Measurements from ENCODE around the gene TMEM121.

The TMEM121 gene

DNA sequence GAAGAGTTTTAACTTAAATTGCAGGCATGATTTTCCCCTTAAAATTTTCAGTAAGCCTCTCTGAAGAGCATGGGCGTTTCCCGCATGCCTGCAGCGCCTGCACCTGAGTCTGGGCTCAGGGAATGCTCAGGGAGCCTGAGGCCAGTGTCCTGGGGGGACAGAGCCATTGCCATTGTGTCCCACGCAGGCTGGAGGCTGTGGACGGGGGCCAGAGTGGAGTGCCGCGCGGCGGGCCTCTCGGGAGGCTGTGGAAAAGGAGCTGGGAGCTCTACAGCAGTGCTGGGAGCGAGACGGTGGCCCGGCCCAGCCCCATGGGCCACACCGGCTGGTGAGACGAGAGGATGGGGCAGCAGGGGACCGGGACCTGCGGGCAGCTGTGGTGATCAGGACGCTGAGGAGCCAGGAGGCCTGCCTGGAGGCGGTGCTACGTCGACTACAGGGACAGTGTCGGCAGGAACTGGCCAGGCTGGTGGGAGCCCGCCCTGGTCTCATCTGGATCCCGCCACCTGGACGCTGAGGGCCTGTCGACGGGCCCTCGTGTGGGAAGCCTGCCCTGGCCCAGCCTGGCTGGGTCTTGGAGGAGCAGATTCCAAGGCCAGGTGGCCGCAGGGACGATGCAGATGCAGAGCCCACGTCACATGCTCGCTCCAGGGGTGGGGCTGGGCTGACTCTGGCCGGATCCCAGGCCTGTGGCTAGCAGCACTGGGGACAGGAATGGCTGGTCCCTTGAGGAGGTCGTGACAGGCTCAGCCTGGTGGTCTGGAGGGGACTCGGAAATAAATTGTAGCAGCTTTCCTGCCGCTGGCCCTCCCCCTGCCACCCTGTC, 27.7 kb upstream of the TMEM121 start:
- no peak for DNase-seq

DNA sequence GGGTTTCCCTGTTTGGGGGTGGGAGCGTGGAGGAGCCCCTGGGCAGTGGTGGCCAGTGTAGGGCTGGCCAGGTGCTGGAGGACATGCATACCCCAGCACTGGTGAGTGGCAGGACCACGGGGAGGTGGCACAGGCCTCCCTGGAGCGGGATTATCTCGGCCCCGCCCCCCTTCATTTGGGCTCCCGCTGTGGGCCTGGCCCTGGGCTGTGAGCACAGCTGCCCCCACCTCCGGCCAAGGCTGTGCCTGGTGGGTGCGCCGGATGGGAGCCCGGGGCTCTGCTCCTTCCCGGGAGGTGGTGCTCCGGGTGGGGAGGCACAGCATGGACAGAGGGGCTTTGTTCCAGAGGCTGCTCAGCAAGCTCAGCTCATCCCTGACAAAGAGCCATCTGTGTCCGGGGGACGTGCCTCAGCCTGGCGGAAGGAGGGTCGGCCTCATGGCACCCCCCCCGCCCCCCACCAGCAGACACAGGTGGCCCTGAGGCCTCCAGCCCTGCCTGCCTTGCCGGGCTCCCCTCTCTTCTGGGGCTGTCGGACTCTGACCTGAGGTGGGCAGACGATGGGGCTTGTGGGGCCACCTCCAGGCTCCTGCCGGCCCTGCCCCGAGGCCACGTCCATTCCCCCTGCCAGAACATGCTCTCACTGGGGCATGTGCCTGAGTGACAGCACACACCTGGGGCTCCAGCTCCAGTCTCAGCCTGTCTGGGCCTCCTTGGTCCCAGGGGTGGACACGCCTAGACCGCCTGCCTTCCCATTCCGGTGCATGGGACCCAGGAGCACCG, 26.9 kb upstream of the TMEM121 start:
- DNase-seq, result no peak

DNA sequence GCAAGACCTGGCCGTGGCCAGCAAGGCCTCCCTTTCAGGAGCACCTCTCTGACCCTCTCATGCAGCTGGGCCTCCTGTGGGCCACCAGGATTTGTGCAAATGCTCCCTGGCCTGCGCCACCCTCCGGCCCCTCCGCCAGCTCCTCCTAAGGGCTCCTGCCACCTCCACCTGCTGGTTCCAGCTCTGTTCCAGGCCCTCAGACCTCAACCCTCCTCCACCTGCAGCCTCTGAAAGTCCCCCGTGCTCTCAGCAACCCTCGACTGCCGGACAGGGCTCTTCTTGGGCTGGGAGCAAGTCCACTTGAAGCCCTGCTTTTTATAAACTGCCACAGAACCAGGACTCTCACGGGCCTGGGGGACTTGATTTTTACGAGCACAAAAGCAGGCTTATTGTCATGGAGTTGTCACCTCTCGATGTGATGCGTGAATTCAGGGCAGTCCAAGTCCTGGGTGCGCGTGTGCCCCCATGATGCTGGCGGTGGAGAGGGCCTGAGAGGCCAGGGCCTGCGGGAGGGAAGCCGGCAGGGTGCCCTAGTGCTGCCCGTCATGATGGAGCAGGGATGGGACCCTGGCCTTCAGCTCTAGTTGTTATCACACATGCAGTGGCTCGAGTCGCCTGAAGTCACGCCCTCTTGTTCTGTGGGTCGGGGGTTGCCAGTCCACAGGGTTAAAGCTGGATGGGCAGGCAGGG, 26.2 kb upstream of the TMEM121 start:
- no peak for DNase-seq

DNA sequence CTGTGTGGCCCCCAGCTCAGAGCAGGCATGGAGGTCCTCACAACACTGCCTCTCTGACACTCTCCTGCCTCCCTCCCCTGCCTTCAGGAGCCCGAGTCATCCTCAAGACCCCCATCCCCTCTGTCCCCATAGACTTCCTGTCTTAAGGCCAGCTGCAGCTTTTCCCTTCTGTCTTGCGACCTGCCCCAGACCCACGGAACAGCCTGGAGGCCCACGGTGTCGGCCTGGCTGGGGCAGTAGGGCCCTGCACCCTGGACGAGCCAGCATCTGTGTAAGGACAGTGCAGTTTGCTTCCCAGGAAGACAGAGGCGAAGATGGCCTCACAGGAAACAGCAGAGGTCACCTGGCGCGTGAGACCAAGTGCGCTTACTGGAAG, 25.7 kb upstream of the TMEM121 start:
- no peak for DNase-seq

DNA sequence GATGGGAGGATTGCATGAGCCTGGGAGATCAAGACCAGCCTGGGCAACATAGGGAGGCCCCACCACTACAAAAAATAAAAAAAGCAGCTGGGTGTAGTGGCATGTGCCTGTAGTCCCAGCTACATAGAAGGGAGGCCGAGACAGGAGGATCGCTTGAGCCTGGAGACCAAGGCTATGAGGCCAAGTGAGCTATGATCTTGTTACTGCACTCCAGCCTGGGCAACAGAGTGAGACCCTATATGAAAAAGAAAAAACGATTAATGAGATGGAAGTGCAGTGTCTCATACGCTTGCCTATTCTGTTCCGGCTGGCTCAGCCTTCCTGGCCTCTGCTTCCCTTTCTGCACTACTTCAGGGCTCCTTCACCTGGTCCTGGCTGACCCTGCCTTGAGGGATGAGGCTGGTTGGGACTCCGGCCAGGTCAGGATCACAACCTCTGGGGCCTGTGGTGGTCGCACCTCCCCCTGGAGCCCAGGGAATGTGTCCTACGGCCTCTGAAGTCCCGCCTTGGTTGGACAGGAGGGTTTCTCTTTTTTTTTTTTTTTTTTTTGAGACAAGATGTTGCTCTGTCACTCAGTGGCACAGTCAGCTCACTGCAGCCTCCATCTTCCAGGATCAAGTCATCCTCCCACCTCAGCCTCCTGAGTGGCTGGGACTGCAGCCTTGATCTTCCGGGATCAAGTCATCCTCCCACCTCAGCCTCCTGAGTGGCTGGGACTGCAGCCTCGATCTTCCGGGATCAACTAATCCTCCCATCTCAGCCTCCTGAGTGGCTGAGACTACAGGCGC, 24.7 kb upstream of the TMEM121 start:
- no peak for DNase-seq

DNA sequence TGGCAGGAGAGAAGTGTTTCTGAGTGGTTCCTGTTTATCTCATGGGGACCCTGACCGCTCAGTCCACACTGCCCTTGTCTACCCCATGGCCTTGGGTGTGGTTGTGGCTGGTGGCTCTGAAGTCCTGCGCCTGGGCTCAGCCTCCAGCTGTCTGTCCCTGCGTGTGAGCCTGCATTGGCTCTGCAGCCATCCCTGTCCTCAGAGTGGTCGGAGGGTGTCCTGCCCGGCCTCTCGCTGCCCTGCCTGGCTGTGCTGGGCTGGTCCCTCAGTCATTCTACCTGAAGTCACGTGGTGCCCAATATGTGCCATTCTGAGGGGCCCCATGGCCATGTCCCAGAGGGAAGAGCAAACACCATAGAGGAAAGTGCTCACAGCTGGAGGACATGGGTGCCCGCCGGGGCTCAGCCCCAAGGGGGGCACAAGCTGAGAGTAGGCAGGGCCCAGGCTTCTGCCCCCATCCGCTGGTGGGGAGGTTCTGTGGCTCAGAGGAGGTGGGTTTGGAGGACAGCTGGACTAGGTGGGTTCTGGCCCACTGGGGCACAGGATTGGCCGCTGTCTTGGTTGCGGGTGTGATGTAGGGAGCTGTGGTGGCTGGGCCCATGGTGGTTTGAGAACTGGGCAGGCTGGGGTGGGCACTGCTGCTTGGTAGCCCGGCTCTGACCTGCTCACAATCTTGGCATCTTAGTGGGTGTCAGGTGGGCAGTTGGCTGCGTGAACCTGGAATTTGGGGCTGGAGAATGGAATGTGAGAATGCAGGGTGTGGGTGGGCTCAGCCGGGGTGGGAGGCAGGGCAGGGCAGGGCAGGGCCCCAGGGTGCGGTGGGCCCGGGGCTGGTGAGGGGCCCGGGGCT, 23.7 kb upstream of the TMEM121 start:
- no peak for DNase-seq

DNA sequence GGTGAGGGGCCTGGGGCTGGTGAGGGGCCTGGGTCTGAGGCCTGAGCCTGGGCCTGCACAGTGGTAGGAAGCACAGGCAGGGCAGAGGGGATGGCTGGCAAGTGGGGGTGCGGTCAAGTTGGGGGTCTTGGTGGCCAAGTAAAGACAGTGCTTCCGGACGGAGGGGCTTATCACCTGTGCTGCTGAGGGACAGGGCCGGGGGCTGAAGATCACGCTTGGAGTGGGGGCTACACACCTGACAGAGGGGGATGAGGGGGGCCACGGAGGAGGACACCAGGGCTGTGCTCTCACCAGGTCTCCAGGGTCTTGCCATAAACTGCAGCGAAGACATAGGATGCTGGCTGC, 23.1 kb upstream of the TMEM121 start:
- DNase-seq, result no peak

DNA sequence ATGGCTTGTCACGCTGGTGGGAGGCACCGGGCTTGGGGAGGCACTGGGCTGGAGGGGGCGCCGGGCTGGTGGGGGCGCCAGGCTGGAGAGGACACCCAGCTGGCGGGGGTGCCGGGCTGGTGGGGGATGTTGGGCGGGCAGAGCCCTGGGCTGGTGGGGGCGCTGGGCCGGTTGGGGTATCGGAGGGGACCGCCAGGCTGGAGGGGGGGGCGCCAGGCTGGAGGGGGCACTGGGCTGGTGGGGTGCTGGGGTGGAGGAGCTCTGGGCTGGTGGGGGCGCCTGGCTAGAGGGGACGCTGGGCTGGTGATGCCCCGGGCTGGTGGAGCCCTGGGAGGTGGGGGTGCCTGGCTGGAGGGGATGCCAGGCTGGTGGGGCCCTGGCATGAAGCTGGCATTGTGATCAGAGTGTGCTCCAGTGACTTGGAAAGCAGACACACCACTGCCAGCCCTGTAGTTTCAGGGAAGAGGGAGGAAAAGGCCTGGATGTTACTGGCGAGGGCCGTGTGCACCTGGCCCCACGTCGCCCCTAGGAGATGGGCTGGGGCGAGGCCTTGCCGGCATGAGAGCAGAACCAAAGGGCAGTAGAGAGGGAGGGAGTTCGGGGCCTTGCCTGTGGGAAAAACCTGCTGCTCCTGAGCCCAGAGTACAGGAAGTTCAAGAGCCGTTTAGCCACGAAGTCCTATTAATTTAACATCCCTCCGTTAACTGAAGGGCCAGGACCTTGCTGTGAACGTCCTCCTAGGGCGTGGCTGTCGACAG, 22.3 kb upstream of the TMEM121 start:
- DNase-seq, result no peak

DNA sequence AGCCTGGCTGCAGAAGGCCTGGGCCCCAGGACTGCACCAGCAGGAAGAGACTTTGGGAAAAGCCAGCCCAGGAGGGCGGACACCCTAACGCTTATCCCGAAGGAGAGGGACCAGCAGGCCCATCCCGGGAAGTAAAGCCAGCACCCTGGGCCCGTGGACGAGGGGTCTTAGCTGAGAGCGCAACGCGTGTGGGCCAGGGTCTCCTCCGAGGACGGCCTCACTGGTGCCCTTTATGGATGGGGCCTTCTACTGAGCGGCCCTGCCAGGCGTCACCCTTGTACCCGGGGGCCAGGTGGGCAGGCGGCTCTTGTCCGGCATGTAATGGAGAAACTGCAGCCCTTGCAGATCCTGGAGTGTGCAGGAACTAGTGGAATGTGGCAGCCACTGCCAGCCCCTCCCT, 21.3 kb upstream of the TMEM121 start:
- no peak for DNase-seq

DNA sequence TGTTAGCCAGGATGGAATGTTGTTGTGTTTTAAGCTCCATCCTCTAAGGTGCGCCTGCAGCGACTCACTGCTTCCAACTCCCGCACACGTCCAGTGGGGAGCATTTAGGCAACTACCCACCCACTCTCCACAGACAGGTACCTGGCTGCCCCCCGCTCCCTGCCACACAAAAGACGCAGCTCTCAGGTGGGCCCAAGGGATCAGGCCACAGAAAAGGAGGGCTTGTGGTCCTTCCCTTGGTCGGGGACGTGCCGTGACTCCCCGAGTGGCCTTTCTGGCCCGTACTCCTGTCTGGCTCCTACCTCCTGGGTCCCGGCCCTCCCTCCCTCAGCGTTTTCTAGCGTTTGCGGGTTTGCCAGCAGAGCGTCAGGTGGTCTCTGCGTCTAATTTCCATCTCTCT, 19.1 kb upstream of the TMEM121 start:
- no peak for DNase-seq

DNA sequence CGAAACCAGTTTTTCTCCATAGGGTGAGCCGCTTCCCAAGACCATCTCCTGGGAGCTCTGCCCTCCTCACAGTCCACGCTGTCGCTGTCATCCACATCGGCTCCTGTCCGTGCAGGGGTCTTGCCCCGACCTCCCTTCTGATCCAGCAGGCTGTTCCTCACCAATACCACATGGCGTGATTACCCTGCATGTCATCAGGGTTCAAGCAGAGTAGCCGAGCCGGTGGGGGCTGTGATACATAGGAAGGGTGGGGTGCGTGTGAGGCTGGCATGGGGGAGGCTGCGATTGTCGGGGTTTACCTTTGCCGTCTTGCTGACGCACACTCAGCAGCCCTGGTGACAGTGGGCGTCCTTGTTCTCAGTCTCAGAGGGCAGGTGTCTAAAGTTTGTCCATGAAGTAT, 18.3 kb upstream of the TMEM121 start:
- DNase-seq, result no peak

DNA sequence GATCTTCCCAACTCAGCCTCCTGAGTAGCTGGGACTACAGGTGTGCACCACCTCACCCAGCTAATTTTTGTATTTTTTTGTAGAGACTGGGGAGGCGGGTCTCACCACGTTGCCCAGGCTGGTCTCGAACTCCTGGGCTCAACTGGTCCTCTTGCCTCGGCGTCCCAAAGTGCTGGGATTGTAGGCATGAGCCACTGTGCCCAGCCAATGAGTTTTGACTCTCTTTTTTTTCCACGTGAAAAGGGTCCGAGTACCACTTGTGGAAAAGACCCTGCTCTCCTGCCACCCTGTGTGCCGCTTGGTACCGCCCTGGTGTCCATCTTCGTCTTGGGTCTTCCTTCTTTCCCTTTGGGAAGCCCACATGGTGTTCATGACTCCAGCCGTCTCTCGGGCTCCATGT, 17.8 kb upstream of the TMEM121 start:
- no peak for DNase-seq

DNA sequence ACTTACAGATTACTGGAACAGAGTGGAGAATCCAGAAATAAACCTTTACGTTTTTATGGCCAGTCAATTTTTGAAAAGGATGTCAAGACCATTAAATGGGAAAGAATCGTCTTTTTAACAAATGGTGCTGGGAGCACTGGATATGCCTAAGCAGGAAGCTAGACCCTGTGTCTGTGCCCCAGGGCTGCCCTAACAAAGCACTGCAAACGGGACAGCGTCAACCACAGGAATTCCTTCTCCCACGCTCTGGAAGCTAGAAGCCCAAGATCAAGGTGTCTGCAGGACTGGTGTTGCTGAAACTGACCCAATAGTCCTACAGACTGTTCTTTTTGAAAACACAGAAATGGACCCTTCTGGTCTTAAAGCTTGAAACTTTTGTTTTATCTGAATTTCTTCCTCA, 9.3 kb upstream of the TMEM121 start:
- no peak for DNase-seq

DNA sequence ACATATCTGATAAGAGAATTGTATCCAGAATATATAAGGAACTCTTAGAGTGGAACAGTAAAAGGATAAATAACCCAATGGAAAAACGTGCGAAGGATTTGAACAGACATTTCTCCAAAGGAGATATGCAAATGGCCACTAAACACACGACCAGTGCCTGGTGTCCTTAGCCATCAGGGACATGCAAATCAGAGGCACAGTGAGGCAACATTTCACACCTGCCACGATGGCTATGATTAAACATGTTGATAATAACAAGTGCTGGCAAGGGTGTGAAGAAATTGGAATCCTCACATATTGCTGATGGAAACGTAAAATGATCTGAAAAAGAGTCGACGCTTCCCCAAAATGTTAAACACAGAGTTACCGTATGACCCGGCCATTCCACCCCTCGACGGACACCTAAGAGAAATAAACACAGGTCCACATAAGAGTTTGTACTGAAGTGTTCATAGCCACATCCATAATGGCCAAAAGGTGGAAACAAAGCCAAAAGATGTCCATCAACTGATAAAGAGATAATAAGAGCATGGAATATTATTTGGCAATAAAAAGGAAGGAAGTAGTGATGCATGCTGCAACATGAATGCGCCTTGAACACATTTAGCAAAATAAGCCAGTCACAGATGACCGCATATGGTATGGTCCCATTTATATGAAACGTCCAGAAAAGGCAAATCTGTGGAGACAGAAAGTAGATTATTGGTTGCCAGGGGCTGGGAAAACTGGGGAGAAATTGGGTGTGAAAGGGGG, 6.3 kb upstream of the TMEM121 start:
- DNase-seq, result no peak

DNA sequence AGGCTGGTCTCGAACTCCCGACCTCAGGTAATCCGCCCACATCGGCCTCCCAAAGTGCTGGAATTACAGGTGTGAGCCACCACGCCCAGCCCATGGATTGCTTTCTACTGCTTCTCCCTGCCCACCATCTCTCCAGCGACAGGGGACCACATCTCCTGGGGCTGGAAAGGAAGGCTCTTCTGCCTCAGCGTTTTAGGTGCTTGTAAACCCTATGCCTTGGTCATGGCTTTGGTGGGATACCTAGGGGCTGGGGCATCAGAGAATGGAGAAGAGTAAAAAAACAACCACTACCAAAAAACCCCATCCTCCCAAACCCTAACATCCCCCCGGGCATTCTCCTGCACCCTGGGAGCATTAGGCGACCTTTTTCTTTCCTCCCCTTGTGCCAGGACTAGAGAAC, 1.1 kb upstream of the TMEM121 start:
- no peak for DNase-seq

DNA sequence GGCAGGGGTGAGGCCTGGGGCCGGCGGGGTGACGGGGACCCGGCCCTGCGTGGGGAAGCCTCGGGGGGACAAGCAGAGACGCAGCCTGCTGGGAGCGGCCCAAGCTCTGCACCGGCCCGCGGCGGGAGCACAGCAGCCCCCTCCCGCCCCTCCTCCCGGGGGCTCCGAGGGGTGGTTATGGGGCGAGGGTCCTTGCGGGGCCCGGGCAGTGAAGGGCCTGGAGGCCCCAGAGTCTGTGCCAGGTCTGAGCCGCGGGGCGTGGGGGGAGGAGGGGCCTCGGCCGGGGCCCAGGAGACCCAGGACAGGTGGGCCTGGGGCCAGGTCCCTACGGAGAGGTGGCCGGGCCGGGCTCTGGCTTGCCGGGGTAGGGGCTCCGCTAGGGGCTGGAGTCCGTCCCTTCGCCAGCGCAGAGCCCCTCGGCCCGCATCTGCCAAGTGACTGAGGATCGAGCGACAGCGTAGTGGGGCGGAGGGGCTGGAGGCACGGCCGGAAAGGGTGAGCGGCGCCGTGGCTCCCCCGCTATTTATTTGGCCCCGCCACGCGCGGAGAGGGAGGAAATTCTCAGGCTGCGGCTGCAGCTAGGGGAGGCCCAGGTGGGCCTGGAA, 495 bp downstream of the TMEM121 start:
- DNase-seq, result peak; percentile 35

DNA sequence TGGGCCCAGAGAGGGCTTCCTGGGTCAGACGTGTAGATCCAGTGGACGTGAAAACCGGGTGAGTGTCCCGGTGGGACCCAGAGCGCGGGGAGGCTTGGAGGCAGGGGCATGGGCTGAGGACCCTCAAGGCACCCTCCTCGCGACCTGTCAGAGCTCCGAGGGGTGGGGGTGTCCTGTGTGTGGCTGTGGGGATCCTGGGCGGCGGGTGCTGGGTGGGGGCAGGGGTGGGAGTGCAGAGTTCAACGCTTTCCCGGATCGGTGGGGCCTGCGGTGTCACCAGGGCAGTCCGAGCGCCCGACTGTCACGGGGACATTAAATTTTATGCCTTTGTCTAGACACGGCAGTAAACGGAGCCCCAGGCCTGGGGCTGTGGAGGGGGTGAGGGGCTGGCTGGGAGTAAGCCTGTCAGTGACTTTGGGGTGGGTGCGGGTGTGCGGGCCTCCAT, 1.0 kb downstream of the TMEM121 start:
- no peak for DNase-seq

DNA sequence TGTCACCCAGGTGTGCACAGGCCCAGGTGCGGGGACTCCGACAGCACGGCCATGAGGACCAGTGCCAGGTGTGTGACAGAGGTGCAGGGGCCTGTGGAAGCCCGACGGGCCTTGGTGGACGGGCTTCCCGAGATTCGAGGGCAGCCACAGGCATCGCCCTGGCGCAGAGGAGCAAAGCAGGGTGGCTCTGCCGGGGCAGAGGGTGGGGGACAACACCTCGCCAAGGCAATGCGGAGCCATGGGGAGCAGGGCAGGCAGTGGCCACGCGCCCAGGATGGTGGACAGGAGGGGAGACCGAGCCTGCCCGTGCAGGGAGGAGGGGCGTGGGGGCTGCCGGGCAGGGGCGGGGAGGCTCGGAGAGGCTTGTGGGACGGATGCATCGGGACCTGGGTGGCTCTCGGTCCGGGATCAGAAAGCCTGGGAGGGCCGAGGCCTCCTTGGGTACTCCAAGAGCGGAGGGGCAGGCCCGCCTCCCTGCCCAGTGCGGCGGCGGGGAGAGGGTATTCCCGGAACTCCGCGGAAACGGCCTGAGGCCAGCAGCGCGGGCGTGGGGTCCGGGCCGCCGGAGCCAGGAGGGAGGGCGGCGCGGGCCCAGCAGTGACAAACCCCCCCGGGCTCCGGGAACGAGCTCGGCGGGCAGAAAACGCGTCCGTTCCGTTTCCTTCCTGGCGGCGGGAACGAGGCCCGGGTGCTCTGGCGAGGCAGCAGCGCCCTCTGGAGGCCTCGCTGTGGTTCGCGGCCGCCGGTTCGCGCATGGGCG, 1.6 kb downstream of the TMEM121 start:
- DNase-seq, result peak; percentile 76

DNA sequence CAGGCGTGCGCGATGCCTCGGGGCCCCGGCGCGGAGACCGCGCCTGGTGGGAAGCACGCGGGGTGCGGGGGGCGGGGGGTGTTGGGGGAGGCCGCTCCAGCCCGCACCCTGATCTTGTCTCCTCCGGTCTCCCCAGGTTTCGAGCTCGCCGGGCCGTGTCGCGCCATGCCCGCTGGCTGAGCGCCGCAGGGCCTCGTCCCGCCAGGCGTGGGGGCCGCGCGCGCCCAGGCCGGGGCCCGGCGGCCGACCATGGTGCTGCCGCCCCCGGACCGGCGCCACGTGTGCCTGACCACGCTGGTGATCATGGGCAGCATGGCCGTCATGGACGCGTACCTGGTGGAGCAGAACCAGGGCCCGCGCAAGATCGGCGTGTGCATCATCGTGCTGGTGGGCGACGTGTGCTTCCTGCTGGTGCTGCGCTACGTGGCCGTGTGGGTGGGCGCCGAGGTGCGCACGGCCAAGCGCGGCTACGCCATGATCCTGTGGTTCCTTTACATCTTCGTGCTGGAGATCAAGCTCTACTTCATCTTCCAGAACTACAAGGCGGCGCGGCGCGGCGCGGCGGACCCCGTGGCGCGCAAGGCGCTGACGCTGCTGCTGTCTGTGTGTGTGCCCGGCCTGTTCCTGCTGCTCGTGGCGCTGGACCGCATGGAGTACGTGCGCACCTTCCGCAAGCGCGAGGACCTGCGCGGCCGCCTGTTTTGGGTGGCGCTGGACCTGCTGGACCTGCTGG, 2.4 kb downstream of the TMEM121 start:
- no peak for DNase-seq
